ENCODE results near the gene DDX43.
"Not testable (repeated sequence)": the region's sequence is repeated elsewhere in the genome, so short reads cannot be mapped to it uniquely, and the experiment has no call there.

Gene DDX43

DNA sequence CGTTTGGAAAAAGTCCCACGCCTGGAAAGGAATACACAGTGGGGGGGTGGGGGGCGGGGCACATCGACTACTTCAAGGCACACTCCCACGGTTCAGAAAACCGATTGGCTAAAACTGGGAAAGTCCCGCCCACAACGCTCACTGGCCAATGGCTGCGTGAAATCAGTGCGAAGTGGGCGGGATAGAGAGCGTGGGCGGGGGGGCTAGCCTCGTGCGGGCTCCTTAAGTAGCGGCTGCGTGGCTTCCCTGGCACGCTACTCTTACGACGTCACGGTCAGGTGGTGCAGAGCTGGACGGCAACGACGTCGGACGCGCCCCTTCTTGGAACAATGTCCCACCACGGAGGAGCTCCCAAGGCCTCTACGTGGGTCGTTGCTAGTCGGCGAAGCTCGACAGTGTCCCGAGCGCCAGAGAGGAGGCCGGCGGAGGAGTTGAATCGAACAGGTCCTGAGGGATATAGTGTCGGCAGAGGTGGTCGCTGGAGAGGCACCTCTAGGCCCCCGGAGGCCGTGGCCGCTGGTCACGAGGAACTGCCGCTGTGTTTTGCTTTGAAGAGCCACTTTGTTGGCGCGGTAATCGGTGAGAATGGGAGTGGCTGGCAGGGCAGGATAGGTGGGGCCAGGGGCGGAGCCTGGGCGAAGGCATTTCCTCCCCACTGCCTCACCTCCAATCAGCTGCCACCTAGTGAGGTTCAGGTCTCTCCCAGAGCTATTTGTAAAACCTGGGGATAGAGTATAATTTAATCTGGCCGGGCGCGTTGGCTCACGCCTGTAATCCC lies at the start of gene DDX43:
Gene DDX43 (plus strand): TSS at position 252 of the 778 bp plus-strand sequence. CDS start 78 bp downstream, at position 330.
- peak in 1 of 2 donors; percentile 15 for DNase-seq (ENCODE audit: low read depth in 2 of 2)

DNA sequence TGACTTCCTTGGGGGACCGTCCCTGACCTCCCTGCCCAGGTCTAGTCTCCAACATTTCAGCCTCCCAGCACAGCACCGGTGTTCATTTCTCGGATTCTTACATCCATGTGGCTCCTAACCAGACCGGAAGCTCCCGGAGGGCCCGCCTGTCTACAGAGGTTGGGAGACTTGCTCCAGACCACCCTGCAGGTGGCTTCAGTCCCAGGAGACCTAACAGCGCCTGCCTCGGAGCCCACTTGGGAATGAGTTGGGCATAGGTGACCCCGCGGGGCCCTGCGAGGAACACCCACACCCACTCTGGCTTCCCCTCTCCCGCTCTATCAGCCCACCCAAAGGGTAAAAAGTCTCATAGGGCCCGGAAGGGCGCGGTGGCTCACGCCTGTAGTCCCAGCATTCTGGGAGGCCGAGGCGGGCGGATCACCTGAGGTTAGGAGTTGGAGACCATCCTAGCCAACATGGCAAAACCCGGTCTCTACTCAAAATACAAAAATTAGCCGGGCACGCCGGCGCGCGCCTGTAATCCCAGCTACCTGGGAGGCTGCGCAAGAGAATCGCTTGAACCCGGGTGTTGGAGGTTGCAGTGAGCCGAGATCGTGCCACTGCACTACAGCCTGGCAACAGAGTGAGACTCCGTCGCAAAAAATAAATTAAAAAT lies 46.0 kb upstream of the DDX43 start:
- no peak for DNase-seq (ENCODE audit: low read depth in 2 of 2)

DNA sequence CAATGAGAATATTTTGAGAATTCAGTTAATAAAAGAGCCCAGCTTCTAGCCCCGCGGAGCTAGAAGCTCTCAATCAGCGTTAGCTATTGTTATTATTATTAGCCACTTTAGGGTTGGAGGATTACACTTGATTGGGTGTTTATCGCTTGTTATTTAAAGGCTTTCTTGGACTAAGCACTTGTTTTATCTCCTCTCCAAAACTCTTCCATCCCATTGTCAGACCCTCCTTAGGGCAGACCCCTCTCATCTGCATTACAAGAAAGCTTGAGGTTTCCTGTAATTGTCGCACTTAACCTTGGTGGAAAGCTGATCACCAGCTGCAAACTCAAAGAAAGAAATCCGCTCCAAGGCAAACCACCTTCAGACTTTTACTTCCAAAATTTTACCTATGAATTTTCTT lies 45.3 kb upstream of the DDX43 start:
- no peak for DNase-seq (ENCODE audit: low read depth in 2 of 2)

DNA sequence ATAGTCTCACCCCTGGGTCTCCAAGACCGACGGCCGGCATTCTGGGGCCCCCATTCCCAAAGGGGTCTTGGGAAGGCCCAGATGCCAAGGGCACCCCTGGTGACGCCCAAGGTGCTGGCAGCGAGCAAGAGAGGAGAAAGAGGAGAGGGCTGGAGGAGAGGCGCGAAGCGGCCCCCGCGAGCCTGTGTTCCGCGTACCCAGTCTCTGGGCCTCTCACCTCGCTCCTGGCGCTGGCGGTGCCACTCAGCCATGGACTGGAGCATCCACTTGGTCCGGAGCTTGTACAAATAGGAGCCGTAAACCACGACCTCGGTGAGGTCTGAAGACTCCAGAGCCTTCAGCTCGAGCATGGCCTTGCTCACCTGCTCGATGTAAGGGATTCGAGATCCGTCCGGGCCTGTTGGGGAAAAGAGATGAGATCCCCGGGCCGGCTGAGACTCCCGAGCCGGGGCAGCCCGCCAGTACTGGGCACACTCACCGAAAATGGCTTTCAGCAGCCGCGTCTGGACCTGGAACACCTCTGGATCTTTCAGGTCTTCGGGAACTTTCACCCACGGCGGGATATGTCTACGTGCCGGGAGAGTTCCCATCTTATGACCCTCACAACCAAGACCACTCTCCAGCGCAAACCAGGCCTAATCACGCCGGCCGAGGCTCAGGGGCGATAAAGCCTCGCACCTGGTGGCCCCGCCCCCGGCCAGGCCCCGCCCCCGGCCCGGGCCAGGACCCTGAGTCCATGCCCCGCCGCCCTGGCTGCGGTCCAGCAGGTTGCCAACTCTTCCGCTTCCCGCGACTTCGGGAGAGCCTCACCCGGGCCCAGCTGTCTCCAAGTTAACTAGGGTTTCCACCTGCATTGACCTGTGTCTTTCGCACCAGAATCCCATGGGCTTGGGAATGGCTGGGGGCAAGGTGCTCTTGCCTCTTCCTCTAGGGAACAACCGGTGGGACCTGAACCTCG lies 40.7 kb upstream of the DDX43 start, which contains the start of gene DPPA5:
Gene DPPA5 (minus strand): TSS at position 641 of the 958 bp plus-strand sequence. CDS start 51 bp downstream, at position 590.
- DNase-seq (ENCODE audit: low read depth in 2 of 2) = no peak

DNA sequence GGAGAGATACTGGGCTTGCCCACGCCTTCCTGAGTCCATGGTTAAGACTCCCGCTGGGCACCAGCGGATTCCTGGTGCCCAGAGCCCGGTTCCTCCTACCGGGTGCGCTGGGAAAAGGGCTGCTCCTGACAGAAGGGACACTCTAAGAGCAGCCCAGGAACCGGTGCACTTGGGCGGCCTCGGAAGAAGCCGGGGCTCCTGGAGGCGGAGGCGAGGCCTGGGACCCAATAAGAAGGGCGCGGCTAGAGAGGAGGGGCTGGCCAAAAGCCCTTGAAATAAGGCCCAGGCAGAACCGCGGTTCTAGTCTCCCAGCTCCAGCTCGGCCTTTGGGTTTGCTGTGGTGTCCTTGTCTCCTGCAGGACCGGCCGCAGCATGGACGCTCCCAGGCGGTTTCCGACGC lies 32.3 kb upstream of the DDX43 start, which contains the start of gene KHDC3L:
Gene KHDC3L (plus strand): TSS at position 301 of the 400 bp plus-strand sequence. CDS start 72 bp downstream, at position 373.
- DNase-seq (ENCODE audit: low read depth in 2 of 2) = no peak

DNA sequence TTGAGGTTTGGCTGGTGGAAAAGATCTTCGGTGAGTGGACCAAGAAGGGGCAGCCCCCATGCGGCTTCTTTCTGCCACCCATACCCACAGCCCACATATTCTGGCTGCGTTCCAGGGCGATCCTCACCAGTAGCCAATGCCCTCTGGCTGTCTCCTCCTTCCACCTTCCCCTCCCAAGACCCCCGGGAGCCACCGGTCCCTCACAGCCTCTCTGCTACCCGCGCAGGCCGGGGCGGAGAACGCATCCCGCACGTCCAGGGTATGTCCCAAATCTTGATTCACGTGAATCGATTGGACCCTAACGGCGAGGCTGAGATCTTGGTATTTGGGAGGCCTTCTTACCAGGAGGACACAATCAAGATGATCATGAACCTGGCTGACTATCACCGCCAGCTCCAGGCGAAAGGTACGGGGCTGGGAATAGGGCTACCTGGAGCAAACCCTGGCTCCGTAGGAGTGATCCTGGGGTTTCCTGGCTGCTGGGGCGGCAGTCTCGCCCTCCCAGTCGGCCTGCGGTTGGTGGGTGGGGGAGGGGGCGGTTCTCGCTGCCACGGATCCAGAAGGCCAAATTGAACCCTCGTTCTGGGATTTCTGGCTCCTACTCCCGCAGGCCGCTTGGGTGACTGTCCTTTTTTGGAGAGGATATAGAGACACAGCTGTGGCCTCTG lies 31.6 kb upstream of the DDX43 start:
- no peak for DNase-seq (ENCODE audit: low read depth in 2 of 2)

DNA sequence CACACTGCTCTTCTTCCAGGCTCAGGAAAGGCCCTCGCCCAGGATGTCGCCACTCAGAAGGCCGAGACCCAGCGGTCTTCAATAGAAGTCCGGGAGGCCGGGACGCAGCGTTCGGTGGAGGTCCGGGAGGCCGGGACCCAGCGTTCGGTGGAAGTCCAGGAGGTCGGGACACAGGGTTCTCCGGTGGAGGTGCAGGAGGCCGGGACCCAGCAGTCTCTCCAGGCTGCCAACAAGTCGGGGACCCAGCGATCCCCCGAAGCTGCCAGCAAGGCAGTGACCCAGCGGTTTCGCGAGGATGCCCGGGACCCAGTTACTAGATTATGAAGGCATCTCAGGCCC lies 31.1 kb upstream of the DDX43 start:
- DNase-seq (ENCODE audit: low read depth in 2 of 2) = no peak

DNA sequence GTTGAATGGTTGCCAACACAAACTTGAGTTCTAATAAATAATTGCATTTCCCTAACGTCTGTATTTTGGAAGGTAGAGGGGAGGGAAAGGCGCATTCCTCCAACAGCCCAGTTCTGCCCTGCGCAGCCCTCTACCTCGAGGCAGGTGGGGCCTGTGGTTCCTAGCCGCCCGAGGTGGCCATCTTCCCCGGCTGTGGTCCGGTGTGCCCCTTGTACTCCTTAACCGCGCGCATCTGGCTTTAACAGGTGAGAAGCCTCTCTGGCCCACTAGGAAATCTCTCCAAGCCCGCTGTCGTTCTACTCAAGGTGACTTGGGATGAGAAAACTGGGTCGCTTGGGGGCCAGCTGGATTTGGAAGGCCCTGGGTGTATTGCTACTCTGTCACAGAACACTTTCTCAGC lies 30.5 kb upstream of the DDX43 start:
- DNase-seq (ENCODE audit: low read depth in 2 of 2) = no peak

DNA sequence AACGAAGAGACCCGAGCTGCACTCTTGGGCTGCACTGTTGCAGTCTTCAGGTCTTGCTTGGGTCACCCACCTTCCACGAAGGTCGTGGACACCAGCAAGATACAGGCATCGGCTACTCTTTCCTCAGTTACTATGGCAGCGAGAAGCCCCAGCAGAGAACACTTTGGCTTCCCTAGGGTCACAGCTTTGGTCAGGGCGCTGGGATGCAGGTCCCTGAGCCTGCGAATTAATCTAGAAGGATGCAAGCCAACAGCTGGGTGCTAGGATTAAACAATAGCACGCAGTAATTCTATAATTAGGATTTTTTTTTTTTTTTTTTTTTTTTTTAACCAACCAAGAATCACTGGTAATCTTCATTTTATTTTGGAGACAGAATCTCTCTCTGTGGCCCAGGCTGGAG lies 30.1 kb upstream of the DDX43 start:
- DNase-seq (ENCODE audit: low read depth in 2 of 2) = no peak

DNA sequence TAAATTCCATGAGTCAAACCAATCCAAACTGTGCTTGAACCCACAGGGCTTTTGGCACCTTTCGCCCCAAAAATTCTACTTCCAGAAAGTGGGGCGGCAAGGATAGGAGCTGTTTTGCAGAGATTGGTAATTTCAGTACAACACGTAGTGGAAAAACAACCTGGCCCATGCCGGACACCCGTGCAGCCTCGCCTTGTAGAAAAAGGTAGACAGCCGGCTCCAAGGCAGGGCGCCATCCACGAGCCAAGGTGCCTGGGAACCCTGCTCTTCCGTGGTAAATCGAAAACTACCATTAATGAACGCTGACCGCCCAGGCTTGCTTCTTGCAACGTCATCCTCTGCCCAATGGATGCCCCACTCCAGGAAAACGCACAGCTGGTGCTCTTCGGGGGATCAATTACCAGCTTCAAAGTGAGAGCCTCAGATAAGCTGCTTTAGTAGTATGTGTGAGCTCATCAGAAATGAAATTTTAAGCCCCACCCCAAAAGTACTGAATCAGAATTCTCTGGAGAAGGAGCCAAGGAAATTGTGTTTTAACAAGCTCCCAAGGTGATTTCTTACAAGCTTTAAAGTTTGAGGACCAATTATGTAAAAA lies 26.8 kb upstream of the DDX43 start:
- no peak for DNase-seq (ENCODE audit: low read depth in 2 of 2)

DNA sequence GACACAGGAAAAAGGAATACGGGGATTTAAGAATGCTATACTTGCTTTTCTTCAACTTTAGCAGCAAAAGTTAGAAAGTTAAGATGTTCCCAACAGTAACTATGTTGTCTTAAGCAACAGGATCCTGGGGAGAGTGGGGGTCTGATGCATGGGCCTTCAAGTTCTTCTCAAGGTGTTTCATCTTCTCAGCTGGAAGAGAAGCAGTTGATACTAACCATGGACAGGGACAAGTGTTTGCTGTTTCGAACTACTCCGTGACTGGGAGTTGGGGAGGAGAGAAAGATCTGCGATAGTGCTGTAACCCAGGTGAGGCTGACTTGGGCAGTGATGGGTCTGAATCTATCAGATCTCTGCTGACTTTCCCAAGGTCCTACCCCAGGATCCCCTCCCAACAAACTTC lies 26.0 kb upstream of the DDX43 start:
- no peak for DNase-seq (ENCODE audit: low read depth in 2 of 2)

DNA sequence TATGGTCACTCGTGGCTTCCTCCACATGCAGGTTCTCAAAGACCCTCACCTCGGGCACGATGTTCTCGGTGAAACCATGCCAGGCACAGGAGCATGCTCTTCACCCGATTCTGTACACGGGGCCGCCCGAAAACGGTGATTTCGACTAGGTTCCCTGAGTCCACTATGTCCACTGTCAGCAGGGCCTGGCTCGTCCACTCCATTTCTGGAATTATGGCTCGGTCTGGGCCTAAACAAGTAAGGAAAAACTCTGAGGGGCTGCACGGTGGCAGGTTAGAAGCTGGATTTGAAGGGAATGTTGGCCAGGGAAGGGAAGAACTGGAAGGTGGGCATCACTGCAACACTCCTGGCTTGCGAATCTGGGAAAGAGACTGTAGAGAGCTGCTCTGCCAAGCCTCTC lies 25.5 kb upstream of the DDX43 start:
- DNase-seq (ENCODE audit: low read depth in 2 of 2) = no peak

DNA sequence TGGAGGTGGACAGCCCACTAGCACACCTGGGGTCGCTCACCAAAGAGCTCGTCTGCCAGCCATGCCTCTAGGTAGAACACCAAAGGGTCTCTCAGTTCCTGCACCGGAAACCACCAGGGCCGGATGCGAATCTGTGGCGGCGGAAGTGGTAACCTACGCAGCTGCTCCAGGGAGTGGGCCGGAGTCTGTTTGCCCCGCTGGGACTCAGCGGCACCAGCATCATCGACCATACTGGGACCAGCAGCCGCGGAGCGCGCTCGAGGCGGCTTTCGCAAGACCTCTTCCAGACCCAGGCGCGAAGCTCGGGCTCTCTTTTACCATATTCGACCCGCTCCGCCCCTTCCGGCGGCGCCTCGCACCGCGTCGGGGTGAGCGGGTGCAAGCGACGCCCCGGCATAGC lies 25.1 kb upstream of the DDX43 start, which contains the start of gene OOEP:
Gene OOEP (minus strand): TSS at position 335 of the 400 bp plus-strand sequence. CDS start 105 bp downstream, at position 230.
- DNase-seq (ENCODE audit: low read depth in 2 of 2) = no peak

DNA sequence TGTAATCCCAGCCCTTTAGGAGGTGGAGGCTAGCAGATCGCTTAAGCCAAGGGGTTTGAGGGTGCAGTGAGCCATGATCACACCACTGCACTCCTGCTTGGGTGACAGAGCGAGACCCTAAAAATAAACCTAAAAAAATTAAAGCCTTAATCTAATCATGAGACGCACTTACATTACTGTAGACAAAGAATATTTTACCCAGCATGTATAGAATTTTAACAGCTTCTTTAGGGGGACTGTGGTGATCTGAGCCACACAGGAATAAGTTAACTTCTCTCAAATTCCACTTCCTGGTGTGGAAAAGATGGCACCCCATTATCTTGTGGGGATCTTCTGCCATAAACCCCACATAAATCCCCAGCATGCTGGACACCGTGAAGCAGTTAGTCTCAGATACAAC lies 22.6 kb upstream of the DDX43 start:
- no peak for DNase-seq (ENCODE audit: low read depth in 2 of 2)

DNA sequence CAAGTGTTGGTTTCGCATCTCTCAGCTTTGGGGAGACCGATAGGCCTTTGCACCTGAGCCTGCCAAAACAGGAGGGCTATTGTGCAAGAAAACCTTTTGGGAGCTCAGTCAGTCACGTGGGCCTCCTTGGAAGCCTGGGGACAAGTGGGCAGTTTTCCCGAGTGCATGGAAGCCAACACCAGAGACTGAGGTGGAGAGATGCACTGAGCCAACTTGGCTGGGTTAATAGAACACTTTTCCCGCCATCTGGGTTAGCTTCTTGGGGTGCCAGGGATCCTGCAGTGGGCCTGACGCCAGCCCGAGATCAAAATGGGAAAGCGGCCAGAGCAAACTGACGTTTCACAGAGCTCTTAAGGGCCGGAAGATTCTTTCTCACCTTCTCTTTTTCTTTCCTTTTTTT lies 22.1 kb upstream of the DDX43 start:
- no peak for DNase-seq (ENCODE audit: low read depth in 2 of 2)

DNA sequence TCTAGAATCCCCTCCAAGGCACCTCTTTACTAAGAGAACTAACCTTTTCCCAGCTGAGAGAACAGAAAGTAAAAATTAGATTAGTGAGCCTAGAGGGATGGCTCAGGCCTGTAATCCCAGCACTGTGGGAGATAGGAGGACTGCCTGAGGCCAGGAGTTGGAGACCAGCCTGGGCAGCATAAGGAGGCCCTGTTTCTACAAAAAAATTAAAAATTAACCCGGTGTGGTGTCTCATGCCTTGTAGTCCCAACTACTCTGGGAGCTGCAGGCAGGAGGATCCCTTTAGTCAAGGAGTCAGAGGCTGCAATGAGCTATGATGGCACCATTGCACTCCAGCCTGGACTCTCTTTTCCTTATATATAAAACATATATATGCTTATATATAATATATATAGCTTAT lies 19.4 kb upstream of the DDX43 start:
- no peak for DNase-seq (ENCODE audit: low read depth in 2 of 2)

DNA sequence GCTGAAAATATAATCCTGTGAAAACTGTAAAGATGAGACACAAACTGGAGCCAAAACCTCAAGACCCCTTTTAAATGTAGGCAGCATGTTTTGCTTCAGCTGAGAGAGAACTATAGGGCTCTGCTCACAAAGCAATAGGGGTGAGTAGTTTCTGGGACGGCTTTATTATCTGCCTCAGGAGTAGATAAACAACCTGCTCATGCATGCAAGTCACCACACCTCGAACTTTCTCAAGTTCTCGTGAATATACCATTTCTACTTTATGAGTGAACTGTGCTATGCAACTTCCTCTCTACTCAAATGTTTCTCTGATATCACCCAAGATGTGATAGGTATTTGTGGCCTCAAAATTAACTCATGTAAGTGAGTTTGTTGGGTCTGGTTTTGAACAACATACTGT lies 17.4 kb upstream of the DDX43 start:
- no peak for DNase-seq (ENCODE audit: low read depth in 2 of 2)

DNA sequence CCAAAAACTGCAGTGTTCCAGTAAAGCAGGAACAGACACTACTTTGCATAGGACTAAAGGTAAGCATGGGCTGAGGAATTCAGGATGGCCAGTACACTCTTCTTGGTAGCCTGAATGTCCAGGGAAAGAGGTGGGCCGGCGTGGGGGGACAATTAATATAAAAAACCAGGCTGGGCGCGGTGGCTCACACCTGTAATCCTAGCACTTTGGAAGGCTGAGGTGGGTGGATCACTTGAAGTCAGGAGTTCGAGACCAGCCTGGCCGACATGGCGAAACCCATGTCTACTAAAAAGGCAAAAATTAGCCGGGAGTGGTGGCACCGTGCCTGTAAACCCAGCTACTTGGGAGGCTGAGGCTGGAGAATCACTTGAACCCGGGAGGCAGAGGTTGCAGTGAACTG lies 13.1 kb upstream of the DDX43 start:
- DNase-seq (ENCODE audit: low read depth in 2 of 2) = not testable (repeated sequence)

DNA sequence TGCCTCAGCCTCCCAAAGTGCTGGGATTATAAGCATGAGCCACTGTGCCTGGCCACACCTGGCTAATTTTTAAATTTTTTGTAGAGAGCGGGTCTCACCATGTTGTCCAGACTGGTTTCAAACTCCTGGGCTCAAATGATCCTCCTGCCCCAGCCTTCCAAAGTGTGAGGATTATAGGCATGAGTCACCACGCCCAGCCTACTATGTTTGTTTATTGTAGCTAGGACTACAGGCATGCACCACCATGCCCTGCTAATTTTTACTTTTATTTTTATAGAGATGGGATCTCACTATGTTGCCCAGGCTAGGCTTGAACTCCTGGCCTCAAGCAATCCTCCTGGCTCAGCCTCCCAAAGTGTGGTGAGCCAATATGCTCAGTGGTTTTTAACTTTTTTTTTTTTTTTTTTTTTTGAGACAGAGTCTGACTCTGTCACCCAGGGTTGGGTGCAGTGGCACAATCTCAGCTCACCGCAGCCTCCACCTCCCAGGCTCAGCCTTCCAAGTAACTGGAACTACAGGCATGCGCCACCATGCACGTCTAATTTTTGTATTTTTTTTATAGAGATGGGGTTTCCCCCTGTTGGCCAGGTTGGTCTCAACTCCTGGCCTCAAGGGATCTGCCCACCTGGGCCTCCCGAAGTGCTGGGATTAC lies 12.0 kb upstream of the DDX43 start:
- DNase-seq (ENCODE audit: low read depth in 2 of 2) = no peak

DNA sequence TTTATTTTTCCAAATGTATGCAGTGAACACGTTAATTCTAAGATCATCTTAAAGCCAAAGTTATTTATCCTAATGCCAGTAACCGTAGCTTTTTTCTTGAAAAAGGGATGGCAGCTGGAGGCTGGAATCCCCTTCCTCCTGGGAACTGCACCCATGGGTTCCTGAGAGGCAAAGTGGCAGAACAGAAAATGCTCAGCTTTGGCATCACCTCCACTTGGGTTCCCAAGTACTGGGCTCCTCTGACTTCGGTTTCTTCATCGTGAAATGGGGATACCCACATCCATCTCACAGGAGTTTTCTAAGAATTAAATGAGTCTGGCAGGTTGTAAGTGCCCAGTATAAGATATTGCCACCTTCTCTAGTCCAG lies 6.2 kb upstream of the DDX43 start:
- DNase-seq (ENCODE audit: low read depth in 2 of 2) = no peak

All from activated CD4-positive, alpha-beta T cell treated with anti-CD3 and anti-CD28 coated beads for 24 hours (primary cell).